Esophagus squamous epithelium (tissue), 4 donors: ENCODE measurements around the gene CTDNEP1.

Experiments
- CTCF ChIP-seq, 6 experiments: fragments of 450-650 bp in 4 of 6; fragments of 200-600 bp in 2 of 6; sonication (generic) in 2 of 6; IDR thresholded peaks; one replicate each; pipeline ENCODE4 v1.5.1; 2016 to 2019; ENCODE audit warnings: antibody characterized with exemption in 6 of 6, mild to moderate bottlenecking in 4 of 6, moderate library complexity in 4 of 6
- POLR2A ChIP-seq, 4 donors: fragments of 450-650 bp; IDR thresholded peaks; one replicate each; pipeline ENCODE4 v1.6.1; 2017; ENCODE audit warnings: antibody characterized with exemption in 4 of 4, mild to moderate bottlenecking in 4 of 4, moderate library complexity in 3 of 4

GRCh38 chr17:7260651-7261378 lies 9.3 kb upstream of the CTDNEP1 start:
- TF ChIP-seq CTCF (IDR thresholded peaks at IDR 0.05) (no peak), POLR2A (IDR thresholded peaks at IDR 0.05) (peak in 1 of 4 donors; percentile 33)
